Prostate gland (tissue), 2 donors: ENCODE results near the gene ALK. TPM values are rescaled to one million over a fixed set of nuclear protein-coding genes. Genes with fewer than 3 reads are reported as not detected.

Experiments used
- DNase-seq: peaks from one replicate; pipeline ENCODE4 v3.0.0-alpha.2; 2019; ENCODE audit warnings: low spot score
- H3K27ac ChIP-seq, 2 donors: fragments of 200-600 bp; sonication (generic); 2 replicates each; pipeline ENCODE4 v1.5.1; 2017 to 2019
- H3K27me3 ChIP-seq: fragments of 200-600 bp; sonication (generic); replicated peaks from 2 replicates; pipeline ENCODE4 v1.5.1; 2019; ENCODE audit not compliant: insufficient read depth
- H3K36me3 ChIP-seq, 2 donors: fragments of 200-600 bp; sonication (generic); 1 replicate in 1 of 2; 2 replicates in 1 of 2; pipeline versions ENCODE4 v1.5.1 to v1.8.1; 2017 to 2019
- H3K4me1 ChIP-seq: fragments of 200-600 bp; sonication (generic); replicated peaks from 2 replicates; pipeline ENCODE4 v1.5.1; 2019
- H3K4me3 ChIP-seq, 2 donors: fragments of 200-600 bp; sonication (generic); 2 replicates each; pipeline ENCODE4 v1.5.1; 2017 to 2019
- H3K9me3 ChIP-seq: fragments of 200-600 bp; sonication (generic); 2 replicates; pipeline ENCODE4 v1.5.1; 2017
- POLR2A ChIP-seq: fragments of 450-650 bp; IDR thresholded peaks from one replicate; pipeline ENCODE4 v1.6.1; 2016; ENCODE audit warnings: antibody characterized with exemption, mild to moderate bottlenecking
- POLR2AphosphoS5 ChIP-seq: sonication (generic); formaldehyde crosslinking; IDR thresholded peaks from one replicate; pipeline ENCODE4 v1.6.1; 2017; ENCODE audit warnings: antibody characterized with exemption
- WGBS: methylation state at CpG from one replicate; pipeline ENCODE4 v1.1.5; 2018; 5-methylcytosine and 5-hydroxymethylcytosine counted together
- intact Hi-C: fragments of 100-400 bp; cut with DNase I; formaldehyde crosslinking; loops from one replicate; pipeline ENCODE4 v1.14.2; 2022
- total RNA-seq, 2 donors: library from RNA; depleted of rRNA; stranded (reverse); fragments of >200 nt; gene quantifications; one replicate each; pipeline ENCODE4 v1.1.0, GENCODE V29; 2016
- TF ChIP-seq, protein P1 (sequence below), 4 experiments: fragments of 200-600 bp in 2 of 4; fragments of 450-650 bp in 2 of 4; sonication (generic) in 2 of 4; IDR thresholded peaks; 1 replicate in 3 of 4; 2 replicates in 1 of 4; pipeline ENCODE4 v1.5.1; 2016 to 2019; ENCODE audit warnings: antibody characterized with exemption in 4 of 4, mild to moderate bottlenecking in 2 of 4, moderate library complexity in 2 of 4

ALK gene
- total RNA-seq, 2 donors from 2014 or later = 0.14 to 1.2 TPM

DNA sequence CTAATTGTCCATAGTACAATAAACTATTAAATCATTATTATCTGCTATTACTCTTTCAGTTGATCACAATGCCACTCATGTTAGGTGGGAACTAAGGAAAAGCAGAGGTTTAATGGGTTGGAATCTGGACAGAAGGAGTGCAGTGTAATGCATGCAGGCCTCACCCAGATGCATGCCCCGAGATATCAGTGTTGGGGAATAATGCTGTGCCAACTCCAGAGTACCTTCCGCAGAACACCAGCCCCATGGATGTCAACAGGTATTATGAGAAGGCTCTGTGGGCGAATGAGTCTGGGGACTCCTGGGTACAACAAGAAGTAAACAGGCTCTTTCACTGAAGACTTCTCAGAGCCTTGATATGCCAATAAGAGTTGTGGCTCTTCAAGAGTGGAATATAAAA is 377.4 kb downstream of the ALK start:
- no peak for DNase-seq
- no peaks in the 10 kb centered on the region for H3K27me3 ChIP-seq
- no peaks in the 10 kb centered on the region for H3K4me1 ChIP-seq
- H3K9me3 ChIP-seq = no peaks in the 10 kb centered on the region
- WGBS = 88% methylated on average over 3 of the region's 3 CpGs
- no peak overlapping the region for H3K27ac ChIP-seq
- no peak overlapping the region for H3K4me3 ChIP-seq
- intact Hi-C loops = no loop called here
- TF ChIP-seq POLR2A (no peak), POLR2AphosphoS5 (no peak)
- TF ChIP-seq, protein P1, sequence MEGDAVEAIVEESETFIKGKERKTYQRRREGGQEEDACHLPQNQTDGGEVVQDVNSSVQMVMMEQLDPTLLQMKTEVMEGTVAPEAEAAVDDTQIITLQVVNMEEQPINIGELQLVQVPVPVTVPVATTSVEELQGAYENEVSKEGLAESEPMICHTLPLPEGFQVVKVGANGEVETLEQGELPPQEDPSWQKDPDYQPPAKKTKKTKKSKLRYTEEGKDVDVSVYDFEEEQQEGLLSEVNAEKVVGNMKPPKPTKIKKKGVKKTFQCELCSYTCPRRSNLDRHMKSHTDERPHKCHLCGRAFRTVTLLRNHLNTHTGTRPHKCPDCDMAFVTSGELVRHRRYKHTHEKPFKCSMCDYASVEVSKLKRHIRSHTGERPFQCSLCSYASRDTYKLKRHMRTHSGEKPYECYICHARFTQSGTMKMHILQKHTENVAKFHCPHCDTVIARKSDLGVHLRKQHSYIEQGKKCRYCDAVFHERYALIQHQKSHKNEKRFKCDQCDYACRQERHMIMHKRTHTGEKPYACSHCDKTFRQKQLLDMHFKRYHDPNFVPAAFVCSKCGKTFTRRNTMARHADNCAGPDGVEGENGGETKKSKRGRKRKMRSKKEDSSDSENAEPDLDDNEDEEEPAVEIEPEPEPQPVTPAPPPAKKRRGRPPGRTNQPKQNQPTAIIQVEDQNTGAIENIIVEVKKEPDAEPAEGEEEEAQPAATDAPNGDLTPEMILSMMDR (IDR thresholded peaks at IDR 0.05) = no peak
- H3K36me3 ChIP-seq = no peaks in the 10 kb centered on the region

DNA sequence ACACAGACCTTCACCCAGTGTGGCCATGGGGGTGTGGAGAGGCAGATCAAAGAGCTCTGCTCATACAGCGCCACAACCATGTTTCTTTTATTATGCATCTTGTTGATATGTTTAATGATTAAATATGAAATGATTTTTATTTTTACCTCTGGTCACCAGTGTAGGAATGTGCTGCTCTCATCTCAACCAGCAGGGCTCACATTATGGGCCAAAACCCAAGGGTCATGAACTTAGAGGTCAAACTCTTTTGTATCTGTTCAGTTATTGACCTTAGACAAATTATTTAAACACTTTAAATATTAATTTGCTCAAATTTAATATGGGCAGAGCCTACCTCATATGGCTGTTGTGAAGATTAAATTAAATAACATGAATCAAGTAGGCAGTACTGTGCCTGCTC is 386.2 kb downstream of the ALK start:
- H3K9me3 ChIP-seq = no peaks in the 10 kb centered on the region
- WGBS = 97% methylated on average over 1 of the region's 1 CpG
- intact Hi-C loops = loop anchor here (10.0 kb wide), 1 partner anchor 60 kb away; no protein-coding TSS in a partner anchor

DNA sequence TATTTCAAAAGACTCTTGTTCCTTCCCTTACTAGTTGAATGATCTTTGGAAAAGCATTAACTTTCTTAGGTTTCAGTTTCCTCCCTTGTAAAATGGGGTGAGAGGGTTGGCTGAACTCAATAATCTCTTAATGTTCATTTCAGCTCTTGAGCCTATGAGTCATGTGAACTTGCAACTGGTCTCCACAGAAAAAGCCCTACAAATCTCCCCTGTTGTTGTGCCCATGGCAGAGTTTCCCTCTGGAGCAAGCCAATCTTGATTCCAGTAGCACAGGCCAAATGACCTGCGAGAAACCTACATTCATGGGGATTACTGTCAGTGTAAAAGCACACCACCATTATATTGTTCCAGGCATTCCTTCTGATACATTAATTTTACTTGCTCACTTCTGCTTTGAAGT is 388.9 kb downstream of the ALK start:
- no peaks in the 10 kb centered on the region for H3K9me3 ChIP-seq
- DNase-seq = no peak
- 16% methylated on average over 1 of the region's 1 CpG for WGBS
- no peaks in the 10 kb centered on the region for H3K36me3 ChIP-seq
- H3K4me1 ChIP-seq = no peaks in the 10 kb centered on the region
- no peak overlapping the region for H3K27ac ChIP-seq
- intact Hi-C loops = loop anchor here (10.0 kb wide), 1 partner anchor 58 kb away; no protein-coding TSS in a partner anchor
- peaks cover 2% of the 10 kb centered on the region for H3K27me3 ChIP-seq
- no peak for TF ChIP-seq POLR2AphosphoS5
- TF ChIP-seq, protein P1 (IDR thresholded peaks at IDR 0.05) = no peak
- no peak for TF ChIP-seq POLR2A
- no peak overlapping the region for H3K4me3 ChIP-seq

More for the DNA sequence above, 386.2 kb downstream of the ALK start:
- Histone ChIP-seq H3K27me3 (peaks cover 2% of the 10 kb centered on the region), H3K36me3 (no peaks in the 10 kb centered on the region), H3K27ac (no peak overlapping the region), H3K4me3 (no peak overlapping the region), H3K4me1 (no peaks in the 10 kb centered on the region)
- no peak for DNase-seq
- TF ChIP-seq, protein P1 (IDR thresholded peaks at IDR 0.05) = no peak
- no peak for TF ChIP-seq POLR2A
- TF ChIP-seq POLR2AphosphoS5 = no peak

DNA sequence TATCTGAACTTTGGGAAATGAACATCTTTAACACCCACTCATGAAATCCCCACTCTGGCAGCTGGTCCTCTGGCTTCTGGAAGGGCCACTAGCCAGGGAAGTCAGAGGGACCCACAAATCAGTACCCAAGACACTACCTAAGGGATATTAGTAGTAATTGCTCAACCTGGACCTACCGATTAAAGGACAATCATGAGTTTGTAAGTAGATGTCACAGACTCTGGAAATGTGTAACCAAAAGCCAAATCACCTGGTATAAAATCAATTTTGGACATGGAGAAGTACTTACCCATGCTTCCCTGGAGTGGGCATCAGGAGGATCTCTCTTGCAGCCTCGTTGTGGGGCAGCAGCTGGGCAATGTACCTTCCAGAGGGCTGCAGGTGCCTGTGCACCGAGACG is 389.8 kb downstream of the ALK start:
- no peaks in the 10 kb centered on the region for H3K9me3 ChIP-seq
- H3K4me1 ChIP-seq = no peaks in the 10 kb centered on the region
- no peaks in the 10 kb centered on the region for H3K36me3 ChIP-seq
- TF ChIP-seq, protein P1 (IDR thresholded peaks at IDR 0.05) = no peak
- no peak for TF ChIP-seq POLR2A
- TF ChIP-seq POLR2AphosphoS5 = no peak
- 91% methylated on average over 4 of the region's 4 CpGs for WGBS
- H3K27me3 ChIP-seq = peaks cover 2% of the 10 kb centered on the region
- H3K4me3 ChIP-seq = no peak overlapping the region
- DNase-seq = no peak
- intact Hi-C loops = loop anchor here (10.0 kb wide), 1 partner anchor 57 kb away; no protein-coding TSS in a partner anchor
- no peak overlapping the region for H3K27ac ChIP-seq

DNA sequence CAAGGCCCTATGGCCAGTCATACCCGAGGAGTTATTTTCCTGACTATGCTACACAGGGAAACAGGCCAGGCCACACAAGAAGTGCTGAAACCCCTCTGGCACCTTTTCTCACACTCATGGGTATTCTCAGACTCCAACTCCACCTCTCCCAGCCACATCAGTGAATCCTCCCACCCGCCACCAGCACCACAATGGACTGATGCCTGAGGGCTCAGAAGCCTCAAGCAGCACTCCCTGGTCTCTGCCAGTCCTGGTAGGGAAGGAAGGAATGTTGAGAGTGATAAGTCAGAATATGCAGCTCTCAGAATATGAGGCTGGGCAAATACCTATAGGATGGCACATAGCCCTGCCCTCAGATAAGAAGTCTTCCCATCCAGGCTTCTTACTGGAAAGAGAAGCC is 391.1 kb downstream of the ALK start:
- intact Hi-C loops = loop anchor here (10.0 kb wide), 1 partner anchor 55 kb away; no protein-coding TSS in a partner anchor
- Histone ChIP-seq H3K4me3 (no peak overlapping the region), H3K27me3 (peaks cover 2% of the 10 kb centered on the region), H3K27ac (no peak overlapping the region), H3K36me3 (no peaks in the 10 kb centered on the region), H3K9me3 (no peaks in the 10 kb centered on the region), H3K4me1 (no peaks in the 10 kb centered on the region)
- DNase-seq = no peak
- WGBS = 85% methylated on average over 2 of the region's 2 CpGs
- TF ChIP-seq, protein P1 (IDR thresholded peaks at IDR 0.05) = no peak
- TF ChIP-seq POLR2AphosphoS5 = no peak
- no peak for TF ChIP-seq POLR2A
